Putamen (tissue), 1 donor: ENCODE results near the gene AP2B1.
"Not testable (repeated sequence)": the region's sequence is repeated elsewhere in the genome, so short reads cannot be mapped to it uniquely, and the experiment has no call there.

Source experiments
- DNase-seq: peaks from one replicate; pipeline ENCODE4 v3.0.0-alpha.2; 2016; ENCODE audit warnings: low spot score

AP2B1 gene

GRCh38 chr17:35577830-35578196 is 9.3 kb upstream of the AP2B1 start:
- no peak for DNase-seq

- peak; percentile 95 for DNase-seq
These were observed 8.8 kb upstream of the AP2B1 start, which contains the start of gene PEX12 for GRCh38 chr17:35578197-35578928. Gene PEX12, minus strand, starts transcription at chr17:35578571. Its CDS starts 550 bp downstream, at chr17:35578021.

- DNase-seq: no peak
These were observed 8.1 kb upstream of the AP2B1 start for GRCh38 chr17:35578929-35579432.

- DNase-seq: no peak
These were observed 3.1 kb upstream of the AP2B1 start for GRCh38 chr17:35584061-35584460.

- DNase-seq: no peak
These were observed 501 bp upstream of the AP2B1 start for GRCh38 chr17:35586569-35587073.

GRCh38 chr17:35588196-35588920 is 1.2 kb downstream of the AP2B1 start:
- DNase-seq: no peak

GRCh38 chr17:35596072-35596471 is 8.9 kb downstream of the AP2B1 start:
- DNase-seq: no peak

GRCh38 chr17:35596530-35597233 is 9.6 kb downstream of the AP2B1 start:
- no peak for DNase-seq

GRCh38 chr17:35597604-35598003 is 10.5 kb downstream of the AP2B1 start:
- DNase-seq: peak; percentile 40

- DNase-seq: no peak
These were observed 16.6 kb downstream of the AP2B1 start for GRCh38 chr17:35603674-35604073.

GRCh38 chr17:35605678-35606077 is 18.6 kb downstream of the AP2B1 start:
- no peak for DNase-seq

- DNase-seq: no peak
These were observed 20.2 kb downstream of the AP2B1 start for GRCh38 chr17:35607239-35607847.

GRCh38 chr17:35609831-35610230 is 22.7 kb downstream of the AP2B1 start:
- peak; percentile 45 for DNase-seq

- DNase-seq: not testable (repeated sequence)
These were observed 23.6 kb downstream of the AP2B1 start for GRCh38 chr17:35610746-35611145.

- DNase-seq: peak; percentile 38
These were observed 25.9 kb downstream of the AP2B1 start for GRCh38 chr17:35612924-35613521.

GRCh38 chr17:35614810-35615209 is 27.7 kb downstream of the AP2B1 start:
- no peak for DNase-seq

GRCh38 chr17:35616536-35616935 is 29.4 kb downstream of the AP2B1 start:
- DNase-seq: no peak

- no peak for DNase-seq
These were observed 30.4 kb downstream of the AP2B1 start for GRCh38 chr17:35617505-35617904.

GRCh38 chr17:35618628-35619027 is 31.5 kb downstream of the AP2B1 start:
- DNase-seq: no peak

GRCh38 chr17:35621768-35622167 is 34.6 kb downstream of the AP2B1 start:
- DNase-seq: no peak

GRCh38 chr17:35627417-35627816 is 40.3 kb downstream of the AP2B1 start:
- DNase-seq: no peak
